Measurements from ENCODE around the gene LRP1. TPM values are rescaled to one million over a fixed set of nuclear protein-coding genes. Genes with fewer than 3 reads are reported as not detected.

The LRP1 gene
- total RNA-seq, 2 donors from 2014 or later = 107 to 123 TPM

GRCh38 chr12:57226588-57227314 lies 98.5 kb downstream of the LRP1 start:
- no peaks in the 10 kb centered on the region for H3K36me3 ChIP-seq
- TF ChIP-seq, protein P1, sequence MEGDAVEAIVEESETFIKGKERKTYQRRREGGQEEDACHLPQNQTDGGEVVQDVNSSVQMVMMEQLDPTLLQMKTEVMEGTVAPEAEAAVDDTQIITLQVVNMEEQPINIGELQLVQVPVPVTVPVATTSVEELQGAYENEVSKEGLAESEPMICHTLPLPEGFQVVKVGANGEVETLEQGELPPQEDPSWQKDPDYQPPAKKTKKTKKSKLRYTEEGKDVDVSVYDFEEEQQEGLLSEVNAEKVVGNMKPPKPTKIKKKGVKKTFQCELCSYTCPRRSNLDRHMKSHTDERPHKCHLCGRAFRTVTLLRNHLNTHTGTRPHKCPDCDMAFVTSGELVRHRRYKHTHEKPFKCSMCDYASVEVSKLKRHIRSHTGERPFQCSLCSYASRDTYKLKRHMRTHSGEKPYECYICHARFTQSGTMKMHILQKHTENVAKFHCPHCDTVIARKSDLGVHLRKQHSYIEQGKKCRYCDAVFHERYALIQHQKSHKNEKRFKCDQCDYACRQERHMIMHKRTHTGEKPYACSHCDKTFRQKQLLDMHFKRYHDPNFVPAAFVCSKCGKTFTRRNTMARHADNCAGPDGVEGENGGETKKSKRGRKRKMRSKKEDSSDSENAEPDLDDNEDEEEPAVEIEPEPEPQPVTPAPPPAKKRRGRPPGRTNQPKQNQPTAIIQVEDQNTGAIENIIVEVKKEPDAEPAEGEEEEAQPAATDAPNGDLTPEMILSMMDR (IDR thresholded peaks at IDR 0.05) = no peak
- no peak overlapping the region for H3K9ac ChIP-seq (ENCODE audit: low read depth in 2 of 2, low read length in 2 of 2)
- H3K4me3 ChIP-seq = no peak overlapping the region
- peaks cover 8% of the 10 kb centered on the region for H3K4me1 ChIP-seq
- peaks cover 51% of the 10 kb centered on the region for H3K27me3 ChIP-seq
- DNase-seq = no peak
- H3K27ac ChIP-seq = no peak overlapping the region
- intact Hi-C loops (cut with DNase I) = no loop called here
- H3K9me3 ChIP-seq = no peaks in the 10 kb centered on the region

DNA sequence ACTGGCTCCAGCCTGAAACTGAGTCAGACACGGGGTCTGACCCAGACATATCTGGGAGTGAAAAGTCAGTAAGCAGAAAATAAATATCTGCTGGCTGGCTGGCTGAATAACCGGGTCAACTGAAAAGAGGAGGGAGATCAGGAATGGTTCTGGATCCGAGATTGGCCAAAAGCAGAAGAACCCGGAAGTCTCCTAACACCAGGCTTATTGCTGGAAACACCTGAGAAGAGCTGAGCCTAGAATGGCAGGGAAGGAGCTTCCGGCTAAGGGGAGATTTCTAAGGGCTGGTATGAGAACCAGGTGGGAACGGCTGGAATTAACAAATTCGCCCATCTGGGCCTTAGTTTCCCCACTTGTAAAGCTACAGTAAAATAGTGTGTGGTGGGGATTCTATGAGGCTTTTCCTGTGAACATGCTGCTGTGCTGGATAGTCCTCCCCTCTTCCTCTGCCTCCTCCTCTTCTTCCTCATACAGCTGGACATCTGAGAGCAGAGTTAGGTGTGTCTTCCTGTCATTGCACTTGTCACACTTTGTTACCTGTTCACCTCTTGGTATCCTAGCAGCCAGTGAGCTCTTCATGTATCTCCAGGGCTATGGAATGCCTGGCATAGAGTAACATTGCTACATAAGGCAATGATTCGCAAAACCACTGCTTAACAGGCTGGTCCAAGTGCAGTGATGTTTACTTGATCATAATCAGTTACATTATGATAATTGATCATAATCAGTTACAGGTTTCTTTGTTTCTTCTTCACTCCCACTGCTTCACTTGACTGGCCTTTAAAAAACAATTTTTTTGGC lies 99.2 kb downstream of the LRP1 start:
- Histone ChIP-seq H3K9ac (ENCODE audit: low read depth in 2 of 2, low read length in 2 of 2) (no peak overlapping the region), H3K4me1 (peaks cover 8% of the 10 kb centered on the region)

GRCh38 chr12:57229046-57229633 lies 100.9 kb downstream of the LRP1 start:
- Histone ChIP-seq H3K4me3 (peak overlapping the region; percentile 71), H3K9me3 (no peaks in the 10 kb centered on the region), H3K27ac (peak overlapping the region; percentile 55), H3K27me3 (peaks cover 30% of the 10 kb centered on the region), H3K9ac (ENCODE audit: low read depth in 2 of 2, low read length in 2 of 2) (peak overlapping the region in 1 of 2 donors; percentile 90), H3K36me3 (peaks cover 9% of the 10 kb centered on the region), H3K4me1 (peaks cover 8% of the 10 kb centered on the region)
- TF ChIP-seq, protein P1 (IDR thresholded peaks at IDR 0.05) = no peak
- no peak for DNase-seq
- intact Hi-C loops (cut with DNase I) = no loop called here

More for the DNA sequence above, 99.2 kb downstream of the LRP1 start:
- H3K9me3 ChIP-seq = no peaks in the 10 kb centered on the region
- peaks cover 4% of the 10 kb centered on the region for H3K36me3 ChIP-seq
- TF ChIP-seq, protein P1 (IDR thresholded peaks at IDR 0.05) = no peak
- no peak overlapping the region for H3K4me3 ChIP-seq
- no peak for DNase-seq
- H3K27me3 ChIP-seq = peaks cover 43% of the 10 kb centered on the region
- intact Hi-C loops (cut with DNase I) = no loop called here
- H3K27ac ChIP-seq = no peak overlapping the region

GRCh38 chr12:57229634-57230380 lies 101.5 kb downstream of the LRP1 start, which contains the start of gene SHMT2:
SHMT2 (plus strand) TSS chr12:57229711; CDS start chr12:57229779, 68 bp downstream.
- H3K27me3 ChIP-seq = peaks cover 23% of the 10 kb centered on the region
- intact Hi-C loops (cut with DNase I) = no loop called here
- no peaks in the 10 kb centered on the region for H3K9me3 ChIP-seq
- H3K4me3 ChIP-seq = peak within 1 kb of the TSS; percentile 71
- H3K27ac ChIP-seq = peak within 1 kb of the TSS; percentile 55
- peak; percentile 96 for DNase-seq
- H3K36me3 ChIP-seq = peaks cover 9% of the 10 kb centered on the region
- TF ChIP-seq, protein P1 (IDR thresholded peaks at IDR 0.05) = no peak
- H3K4me1 ChIP-seq = peaks cover 8% of the 10 kb centered on the region
- peak within 1 kb of the TSS; percentile 64 to 90 for H3K9ac ChIP-seq (ENCODE audit: low read depth in 2 of 2, low read length in 2 of 2)
